CD1c-positive myeloid dendritic cell (primary cell): Measurements from ENCODE around the gene ZSWIM6.

Experiments
- DNase-seq: peaks from one replicate; pipeline ENCODE4 v3.0.0-alpha.2; 2016; ENCODE audit errors: extremely low spot score

The ZSWIM6 gene

GRCh38 chr5:61482980-61483379 is 150.9 kb downstream of the ZSWIM6 start:
- peak; percentile 36 for DNase-seq

DNA sequence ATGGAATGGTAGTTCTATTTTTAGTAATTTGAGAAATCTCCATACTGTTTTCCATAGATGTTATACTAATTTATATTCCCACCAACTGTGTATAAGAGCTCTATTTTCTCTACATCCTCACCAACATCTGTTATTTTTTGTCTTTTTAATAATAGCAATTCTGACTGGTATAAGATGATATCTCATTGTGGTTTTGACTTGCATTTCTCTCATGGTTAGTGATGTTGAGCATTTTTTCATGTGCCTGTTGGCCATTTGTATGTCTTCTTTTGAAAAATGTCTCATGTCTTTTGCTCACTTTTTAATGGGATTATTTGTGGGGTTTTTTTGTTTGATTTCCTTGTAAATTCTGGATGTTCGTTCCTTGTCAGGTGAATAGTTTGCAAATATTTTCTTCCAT is 154.4 kb downstream of the ZSWIM6 start:
- no peak for DNase-seq

GRCh38 chr5:61489574-61489973 is 157.5 kb downstream of the ZSWIM6 start:
- DNase-seq: no peak

- no peak for DNase-seq
These were observed 159.8 kb downstream of the ZSWIM6 start for GRCh38 chr5:61491861-61492260.

DNA sequence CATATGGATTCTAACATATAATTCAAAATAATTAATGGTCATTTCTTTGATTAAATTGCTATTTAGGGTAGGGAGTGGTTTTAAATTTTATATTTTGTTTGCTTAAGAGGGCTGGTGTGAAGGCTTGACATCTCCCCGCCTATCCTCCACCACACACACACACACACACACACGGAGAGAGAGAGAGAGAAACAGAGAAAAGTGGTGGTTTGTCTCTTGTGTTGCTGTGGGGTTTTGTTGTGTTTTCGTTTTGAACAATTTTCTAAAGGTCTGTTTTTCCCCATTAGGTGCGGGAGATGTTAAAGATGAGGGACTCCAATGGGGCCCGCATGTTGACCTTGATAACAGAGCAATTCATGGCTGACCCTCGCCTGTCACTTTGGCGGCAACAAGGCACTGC is 161.9 kb downstream of the ZSWIM6 start:
- no peak for DNase-seq

DNA sequence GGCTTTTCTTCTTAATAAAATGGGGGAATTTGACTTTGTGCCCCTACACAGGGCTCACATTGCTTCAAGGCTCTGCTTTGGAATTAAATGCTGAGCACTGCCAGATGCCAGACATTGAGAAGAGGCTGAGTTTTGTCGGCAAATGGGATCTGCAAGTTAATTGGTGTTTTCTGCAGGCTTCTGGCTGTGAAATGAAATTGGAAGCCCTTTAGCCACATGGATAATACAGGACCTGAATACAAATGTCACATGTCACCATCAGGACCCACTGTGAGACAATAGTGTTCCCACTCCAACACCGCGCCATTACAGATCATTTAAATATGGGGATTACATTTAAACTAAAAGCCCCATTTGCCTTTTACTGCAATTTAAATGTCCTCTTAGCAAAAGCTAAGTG is 164.4 kb downstream of the ZSWIM6 start:
- no peak for DNase-seq

DNA sequence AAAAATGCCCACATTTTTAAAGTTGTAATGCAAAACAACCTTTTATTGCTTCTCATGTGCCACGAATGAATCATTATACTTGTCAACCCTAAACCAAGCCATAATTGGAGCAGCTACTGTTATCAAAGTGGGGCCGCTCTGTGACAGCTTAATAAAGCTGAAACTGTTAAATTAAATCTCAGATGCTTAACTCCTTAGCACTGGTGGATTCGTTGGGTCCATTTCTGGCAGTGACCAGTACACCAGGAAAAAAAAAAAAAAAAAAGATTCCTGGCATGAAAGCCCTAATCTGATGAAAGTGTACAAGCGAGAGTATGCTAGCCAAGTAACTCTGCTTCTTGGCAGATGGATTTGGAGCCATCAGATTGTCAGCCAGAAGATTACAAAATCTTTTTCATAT is 164.8 kb downstream of the ZSWIM6 start:
- DNase-seq: no peak

GRCh38 chr5:61498121-61498520 is 166.1 kb downstream of the ZSWIM6 start:
- DNase-seq: no peak

- no peak for DNase-seq
These were observed 169.9 kb downstream of the ZSWIM6 start for GRCh38 chr5:61501971-61502370.

GRCh38 chr5:61504143-61504770 is 172.2 kb downstream of the ZSWIM6 start:
- no peak for DNase-seq

DNA sequence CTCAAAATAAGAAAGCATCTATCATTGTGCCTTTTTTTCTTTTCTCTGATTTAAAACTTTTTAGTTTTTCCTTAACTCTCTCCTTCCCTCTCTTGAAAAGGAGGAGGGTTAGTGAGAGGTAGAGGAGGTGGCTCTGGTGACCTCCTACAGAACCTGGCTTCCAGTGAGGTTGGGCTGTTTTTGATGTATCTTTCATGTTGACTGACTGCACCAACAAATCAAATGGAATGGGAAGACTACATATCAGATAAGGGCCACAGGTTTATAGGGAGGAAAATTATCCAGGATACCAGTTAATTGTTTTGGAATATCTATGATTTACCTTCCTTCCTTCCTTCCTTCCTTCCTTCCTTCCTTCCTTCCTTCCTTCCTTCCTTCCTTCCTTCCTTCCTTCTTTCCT is 173.2 kb downstream of the ZSWIM6 start:
- no peak for DNase-seq

DNA sequence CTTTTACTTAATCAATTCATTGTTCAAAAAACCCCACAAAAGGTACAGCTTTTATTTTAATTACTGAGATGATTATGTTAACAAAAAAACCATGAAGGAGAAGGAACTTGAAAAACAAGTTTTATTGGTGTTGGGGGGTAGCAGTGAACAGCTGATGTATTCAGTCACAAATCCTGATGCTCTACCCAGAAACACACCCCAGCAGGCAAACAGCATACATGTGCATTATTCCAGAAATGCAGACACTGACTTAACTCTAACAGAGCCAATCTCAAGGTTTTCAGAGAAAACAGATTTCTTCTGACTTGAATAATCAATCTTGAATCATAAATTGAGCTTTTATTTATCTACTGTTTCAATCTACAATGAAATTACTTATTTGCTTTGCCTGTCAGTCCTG is 175.2 kb downstream of the ZSWIM6 start:
- no peak for DNase-seq

- DNase-seq: no peak
These were observed 184.9 kb downstream of the ZSWIM6 start for GRCh38 chr5:61516946-61517345.

DNA sequence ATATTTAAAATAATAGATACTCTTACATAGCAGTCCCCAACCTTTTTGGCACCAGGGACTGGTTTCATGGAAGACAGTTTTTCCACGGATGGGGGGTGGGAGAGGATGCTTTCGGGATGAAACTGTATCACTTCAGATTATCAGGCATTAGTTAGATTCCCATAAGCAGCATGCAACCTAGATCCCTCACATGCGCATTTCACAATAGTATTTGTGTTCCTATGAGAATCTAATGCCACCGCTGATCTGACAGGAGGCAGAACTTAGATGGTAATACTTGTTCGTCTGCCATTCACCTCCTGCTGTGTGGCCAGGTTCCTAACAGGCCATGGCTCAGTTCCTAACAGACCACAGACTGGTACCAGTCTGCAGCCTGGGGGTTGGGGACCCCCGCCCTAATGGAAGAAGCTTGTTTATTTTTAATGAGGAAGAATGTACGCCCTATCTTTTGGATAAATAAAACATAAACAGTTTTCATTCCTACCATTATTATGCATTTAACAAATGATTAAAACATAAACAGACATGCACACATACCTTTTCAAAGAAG is 187.7 kb downstream of the ZSWIM6 start:
- DNase-seq: no peak

GRCh38 chr5:61523073-61523472 is 191.0 kb downstream of the ZSWIM6 start:
- DNase-seq: no peak

DNA sequence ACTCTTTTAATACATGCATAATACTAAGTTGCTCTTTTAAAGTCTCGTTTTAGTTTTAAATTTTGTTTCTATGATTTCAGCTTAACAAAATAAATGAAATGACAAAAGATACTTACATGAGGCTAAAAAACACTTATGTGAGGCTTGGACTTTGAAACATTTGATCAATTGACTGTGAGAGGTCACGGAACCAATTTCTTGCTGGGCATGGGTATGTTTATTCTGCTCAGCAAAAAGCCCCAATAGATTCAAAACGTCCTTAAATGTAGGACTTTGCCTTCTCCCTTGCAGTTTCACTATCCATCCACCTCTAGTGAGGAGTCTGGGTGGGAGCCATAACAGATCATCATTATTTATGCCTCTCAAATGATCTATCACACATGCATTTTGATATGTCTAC is 191.9 kb downstream of the ZSWIM6 start:
- DNase-seq: no peak

- no peak for DNase-seq
These were observed 193.6 kb downstream of the ZSWIM6 start for GRCh38 chr5:61525512-61526206.

- DNase-seq: no peak
These were observed 194.1 kb downstream of the ZSWIM6 start for GRCh38 chr5:61526207-61526519.

DNA sequence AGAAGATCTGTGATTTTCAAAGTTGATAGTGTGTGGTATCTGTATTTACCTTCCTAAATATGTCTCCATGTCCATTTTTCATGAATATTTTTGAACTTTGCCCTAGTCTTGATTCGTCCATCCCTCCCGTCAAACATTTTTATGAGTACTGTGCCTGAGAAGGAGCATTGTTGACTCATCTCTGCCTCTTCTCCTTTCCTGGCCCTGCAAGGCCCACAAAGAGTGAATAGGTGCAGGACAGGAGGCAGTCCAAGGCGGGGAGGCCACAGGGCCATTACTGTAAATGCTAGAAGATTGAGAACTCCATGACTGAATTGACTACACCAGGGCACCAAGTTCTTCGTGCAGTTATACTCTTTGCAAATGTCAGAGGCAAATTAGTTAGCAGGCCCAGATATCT is 200.9 kb downstream of the ZSWIM6 start:
- DNase-seq: no peak

DNA sequence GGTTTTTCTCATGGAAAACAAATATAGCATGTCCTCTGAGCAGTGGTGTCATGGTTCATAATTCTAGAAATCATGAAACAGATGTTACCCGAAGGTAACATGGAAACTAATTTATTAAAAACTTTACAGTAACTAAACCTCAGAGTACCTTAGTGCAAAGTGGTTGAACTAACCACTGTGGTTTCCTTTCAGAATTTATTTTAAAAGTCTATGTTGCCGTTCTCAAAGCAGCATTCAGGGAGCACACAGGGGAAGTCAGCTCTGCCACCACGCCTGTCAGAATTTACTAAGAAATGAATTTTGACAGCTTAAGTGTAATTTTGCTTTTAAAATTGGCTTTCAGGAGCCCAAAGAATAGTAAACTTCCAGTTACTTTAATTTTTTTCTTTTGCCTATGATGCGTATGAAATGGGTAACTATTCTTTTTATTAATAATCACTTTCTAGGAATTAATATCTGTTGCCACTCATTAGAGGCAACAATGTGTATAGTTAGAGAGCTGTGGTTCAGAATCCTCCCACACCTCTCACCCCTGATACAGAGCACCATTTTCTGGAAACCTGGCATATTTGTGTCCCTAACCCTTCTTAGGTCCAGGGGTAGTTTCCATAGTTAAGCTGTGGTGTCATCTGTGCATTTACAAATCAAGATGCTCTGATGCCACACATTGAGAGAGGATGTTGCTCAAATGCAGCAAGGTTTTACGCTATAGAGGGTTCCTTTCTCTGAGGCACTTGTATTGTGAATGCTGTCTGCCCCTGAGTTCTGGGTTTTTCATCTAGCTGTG is 202.6 kb downstream of the ZSWIM6 start:
- DNase-seq: no peak

DNA sequence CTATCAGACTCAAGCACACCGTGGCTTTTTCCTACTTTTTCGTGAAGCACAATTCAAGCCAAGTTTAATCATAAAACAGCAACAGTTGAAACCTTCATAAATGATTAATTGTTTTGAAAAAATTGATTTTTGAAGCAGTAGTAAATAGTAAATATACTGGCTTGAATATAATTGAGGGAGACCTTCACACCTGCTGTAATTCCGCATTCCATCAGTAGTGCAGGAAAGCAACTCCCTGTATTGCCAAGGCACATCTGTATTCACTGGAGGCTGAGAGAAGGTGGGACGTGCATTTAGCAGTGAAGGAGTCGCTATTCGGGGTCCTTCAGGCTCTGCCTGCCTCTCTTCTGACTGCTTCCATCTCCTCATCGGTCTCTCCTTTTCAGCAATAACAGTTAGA is 203.8 kb downstream of the ZSWIM6 start:
- no peak for DNase-seq

DNA sequence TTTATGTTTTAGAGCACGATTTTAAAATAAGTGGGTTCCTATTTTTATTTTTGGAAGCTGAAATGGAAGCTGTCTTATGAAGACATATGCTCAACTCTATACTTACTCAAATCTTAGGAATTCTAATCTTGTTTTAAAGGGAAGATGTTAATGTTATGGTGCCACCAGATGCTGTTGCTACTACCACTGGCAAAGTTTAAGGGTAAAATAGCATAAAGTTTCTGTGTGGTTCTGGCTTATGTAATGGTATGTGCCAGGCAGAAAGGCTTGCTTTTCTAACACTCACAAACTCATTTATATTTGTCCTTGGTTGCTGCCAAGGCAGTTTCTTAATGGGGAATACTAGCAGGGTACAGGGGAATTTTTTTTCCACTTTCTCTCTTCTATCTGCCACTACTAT is 204.9 kb downstream of the ZSWIM6 start:
- no peak for DNase-seq
